Measurements from ENCODE around the gene PDE1A. TPM values are rescaled to one million over a fixed set of nuclear protein-coding genes. Genes with fewer than 3 reads are reported as not detected.

Gene PDE1A
- total RNA-seq, 1 donor from 2014 or later: 6.3 TPM

- Histone ChIP-seq H3K4me1 (no peaks in the 10 kb centered on the region), H3K27ac (peak overlapping the region; percentile 14), H3K36me3 (no peaks in the 10 kb centered on the region), H3K9me3 (no peaks in the 10 kb centered on the region), H3K27me3 (no peaks in the 10 kb centered on the region), H3K4me3 (no peak overlapping the region)
- no peak for DNase-seq
- ATAC-seq: peak; percentile 72
- intact Hi-C loops (cut with DNase I): no loop called here
- TF ChIP-seq CTCF (IDR thresholded peaks at IDR 0.05): no peak
Observed at GRCh38 chr2:182372661-182373060, 54.2 kb downstream of the PDE1A start.

GRCh38 chr2:182368996-182369395 lies 57.8 kb downstream of the PDE1A start:
- DNase-seq (no peak), ATAC-seq (no peak)
- H3K36me3 ChIP-seq: no peaks in the 10 kb centered on the region
- no peaks in the 10 kb centered on the region for H3K9me3 ChIP-seq
- no peaks in the 10 kb centered on the region for H3K27me3 ChIP-seq
- no peak overlapping the region for H3K4me3 ChIP-seq
- no peaks in the 10 kb centered on the region for H3K4me1 ChIP-seq
- no peak for TF ChIP-seq CTCF (IDR thresholded peaks at IDR 0.05)
- H3K27ac ChIP-seq: no peak overlapping the region
- intact Hi-C loops (cut with DNase I): no loop called here

- DNase-seq (no peak), ATAC-seq (no peak)
- no peaks in the 10 kb centered on the region for H3K27me3 ChIP-seq
- no peaks in the 10 kb centered on the region for H3K4me1 ChIP-seq
- H3K4me3 ChIP-seq: no peak overlapping the region
- H3K36me3 ChIP-seq: no peaks in the 10 kb centered on the region
- TF ChIP-seq CTCF (IDR thresholded peaks at IDR 0.05): no peak
- intact Hi-C loops (cut with DNase I): no loop called here
- H3K27ac ChIP-seq: no peak overlapping the region
- H3K9me3 ChIP-seq: no peaks in the 10 kb centered on the region
Observed at GRCh38 chr2:182368446-182368845, 58.4 kb downstream of the PDE1A start.

GRCh38 chr2:182367401-182367800 lies 59.4 kb downstream of the PDE1A start:
- no peak overlapping the region for H3K4me3 ChIP-seq
- H3K27ac ChIP-seq: no peak overlapping the region
- H3K9me3 ChIP-seq: no peaks in the 10 kb centered on the region
- DNase-seq (no peak), ATAC-seq (no peak)
- intact Hi-C loops (cut with DNase I): no loop called here
- TF ChIP-seq CTCF (IDR thresholded peaks at IDR 0.05): no peak
- no peaks in the 10 kb centered on the region for H3K36me3 ChIP-seq
- H3K4me1 ChIP-seq: no peaks in the 10 kb centered on the region
- H3K27me3 ChIP-seq: no peaks in the 10 kb centered on the region

GRCh38 chr2:182366628-182367027 lies 60.2 kb downstream of the PDE1A start:
- no peak for TF ChIP-seq CTCF (IDR thresholded peaks at IDR 0.05)
- H3K9me3 ChIP-seq: no peaks in the 10 kb centered on the region
- no peaks in the 10 kb centered on the region for H3K4me1 ChIP-seq
- no peak overlapping the region for H3K4me3 ChIP-seq
- no peak overlapping the region for H3K27ac ChIP-seq
- DNase-seq (no peak), ATAC-seq (no peak)
- H3K27me3 ChIP-seq: no peaks in the 10 kb centered on the region
- H3K36me3 ChIP-seq: no peaks in the 10 kb centered on the region
- intact Hi-C loops (cut with DNase I): no loop called here

- intact Hi-C loops (cut with DNase I): no loop called here
- Histone ChIP-seq H3K4me1 (no peaks in the 10 kb centered on the region), H3K27me3 (no peaks in the 10 kb centered on the region), H3K4me3 (no peak overlapping the region), H3K36me3 (no peaks in the 10 kb centered on the region), H3K27ac (no peak overlapping the region), H3K9me3 (no peaks in the 10 kb centered on the region)
- ATAC-seq: no peak
- no peak for TF ChIP-seq CTCF (IDR thresholded peaks at IDR 0.05)
- DNase-seq: no peak
Observed at GRCh38 chr2:182365855-182366254, 61.0 kb downstream of the PDE1A start.

All from upper lobe of right lung (tissue), 1 donor.